NCI-H2227 (cell line): ENCODE measurements around the gene PRR27.
"Not testable (repeated sequence)": the region's sequence is repeated elsewhere in the genome, so short reads cannot be mapped to it uniquely, and the experiment has no call there.

ENCODE experiments used
- DNase-seq: peaks from one replicate; lab custom pipeline; 2025; ENCODE audit not compliant: unreplicated experiment; lab: John Stamatoyannopoulos, UW

Gene PRR27

DNA sequence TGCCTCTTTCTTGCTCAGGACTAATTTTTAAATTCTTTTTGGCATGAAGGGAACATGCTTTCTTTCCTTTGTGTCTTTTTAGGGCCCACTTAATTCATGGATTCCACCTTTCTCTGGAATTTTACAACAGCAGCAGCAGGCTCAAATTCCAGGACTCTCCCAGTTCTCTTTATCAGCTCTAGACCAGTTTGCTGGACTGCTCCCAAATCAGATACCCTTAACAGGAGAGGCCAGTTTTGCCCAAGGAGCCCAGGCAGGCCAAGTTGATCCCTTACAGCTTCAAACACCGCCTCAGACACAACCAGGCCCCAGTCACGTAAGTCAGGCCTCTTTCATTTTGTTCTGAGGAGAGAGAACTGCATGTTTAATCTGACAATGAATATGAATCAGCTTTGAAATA is 43.8 kb downstream of the PRR27 start:
- no peak for DNase-seq

DNA sequence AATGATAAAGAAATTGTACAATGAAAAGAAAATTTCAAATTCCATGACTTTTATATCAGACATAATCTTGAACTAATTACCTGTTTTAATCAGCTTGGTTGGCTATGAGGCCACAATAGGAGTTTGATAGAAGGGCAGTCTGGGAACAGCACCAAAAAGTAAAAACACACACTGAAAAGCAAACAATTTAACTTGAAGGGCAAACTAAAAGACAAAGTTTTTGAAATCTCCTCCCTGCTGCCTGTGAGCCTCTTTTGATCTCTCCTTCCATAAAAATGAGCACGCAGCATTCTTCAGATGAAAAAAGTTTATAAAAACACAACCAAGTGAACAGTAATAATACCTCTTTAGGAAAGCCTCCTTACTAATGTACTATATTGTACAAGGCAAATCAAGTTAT is 49.6 kb downstream of the PRR27 start:
- DNase-seq = no peak

DNA sequence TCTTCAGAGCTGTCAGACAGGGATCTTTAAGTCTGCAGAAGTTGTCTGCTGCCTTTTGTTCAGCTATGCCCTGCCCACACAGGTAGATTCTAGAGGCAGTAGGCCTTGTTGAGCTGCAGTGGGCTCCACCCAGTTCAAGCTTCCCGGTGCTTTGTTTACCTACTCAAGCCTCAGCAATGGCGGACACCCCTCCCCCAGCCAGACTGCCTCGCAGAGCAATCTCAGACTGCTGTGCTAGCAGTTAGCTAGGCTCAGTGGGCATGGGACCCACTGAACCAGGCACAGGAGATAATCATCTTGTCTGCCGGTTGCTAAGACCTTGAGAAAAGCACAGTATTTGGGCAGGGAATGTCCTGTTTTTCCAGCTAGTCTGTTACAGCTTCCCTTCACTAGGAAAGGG is 58.7 kb downstream of the PRR27 start:
- not testable (repeated sequence) for DNase-seq
